MM.1S (cell line): Measurements from ENCODE around the gene USP25.

Experiments
- DNase-seq: peaks from one replicate; pipeline ENCODE4 v3.0.0-alpha.2; 2015
- H2AFZ ChIP-seq: fragments of 300-600 bp; sonication (generic); 2 replicates; pipeline ENCODE4 v1.6.0; 2016; ENCODE audit warnings: antibody characterized with exemption, low read length
- H3F3A ChIP-seq: fragments of 300-600 bp; sonication (generic); 2 replicates; pipeline ENCODE4 v1.6.1; 2016; ENCODE audit warnings: mild to moderate bottlenecking, antibody characterized with exemption, low read length, moderate library complexity, mixed read lengths; ENCODE audit not compliant: insufficient read depth
- H3K27ac ChIP-seq: fragments of 300-600 bp; sonication (generic); 2 replicates; pipeline ENCODE4 v1.5.1; 2016; ENCODE audit warnings: mild to moderate bottlenecking, low read length
- H3K27me3 ChIP-seq: fragments of 300-600 bp; sonication (generic); replicated peaks from 2 replicates; pipeline ENCODE4 v1.6.0; 2016; ENCODE audit warnings: low read length; ENCODE audit not compliant: insufficient read depth
- H3K36me3 ChIP-seq: fragments of 300-600 bp; sonication (generic); replicated peaks from 2 replicates; pipeline ENCODE4 v1.6.1; 2016; ENCODE audit warnings: mild to moderate bottlenecking, low read length, mixed read lengths; ENCODE audit not compliant: insufficient read depth
- H3K4me1 ChIP-seq: fragments of 300-600 bp; sonication (generic); 2 replicates; pipeline ENCODE4 v1.6.1; 2016; ENCODE audit warnings: low read length, mixed read lengths
- H3K4me2 ChIP-seq: fragments of 300-600 bp; sonication (generic); 2 replicates; pipeline ENCODE4 v1.6.0; 2016; ENCODE audit warnings: low read depth, low read length
- H3K4me3 ChIP-seq: fragments of 300-600 bp; sonication (generic); 2 replicates; pipeline ENCODE4 v1.5.1; 2016; ENCODE audit warnings: low read length, mixed read lengths
- H3K79me2 ChIP-seq: fragments of 300-600 bp; sonication (generic); 2 replicates; pipeline ENCODE4 v1.6.1; 2016; ENCODE audit warnings: mixed run types, low read length, mixed read lengths
- H3K9ac ChIP-seq: fragments of 300-600 bp; sonication (generic); 2 replicates; pipeline ENCODE4 v1.6.1; 2016; ENCODE audit warnings: low read length, mixed read lengths
- H3K9me2 ChIP-seq: fragments of 300-600 bp; sonication (generic); replicated peaks from 2 replicates; pipeline ENCODE4 v1.6.1; 2016; ENCODE audit warnings: mild to moderate bottlenecking, low read length, mixed read lengths; ENCODE audit not compliant: insufficient read depth
- H3K9me3 ChIP-seq: fragments of 300-600 bp; sonication (generic); replicated peaks from 2 replicates; pipeline ENCODE4 v1.6.1; 2016; ENCODE audit warnings: mild to moderate bottlenecking, low read length, mixed read lengths; ENCODE audit not compliant: insufficient read depth
- H4K20me1 ChIP-seq: fragments of 300-600 bp; sonication (generic); 2 replicates; pipeline ENCODE4 v1.6.1; 2016; ENCODE audit warnings: mild to moderate bottlenecking, low read length, moderate library complexity, mixed read lengths; ENCODE audit not compliant: insufficient read depth
- CTCF ChIP-seq: fragments of 300-600 bp; sonication (generic); IDR thresholded peaks from 2 replicates; pipeline ENCODE4 v1.5.1; 2016; ENCODE audit warnings: antibody characterized with exemption, low read length, mixed read lengths
- EZH2 ChIP-seq: fragments of 300-600 bp; sonication (generic); optimal IDR thresholded peaks from 2 replicates; pipeline ENCODE3; 2017; ENCODE audit warnings: low read depth, mild to moderate bottlenecking, antibody characterized with exemption, low read length, mixed read lengths
- EZH2phosphoT487 ChIP-seq: fragments of 300-600 bp; sonication (generic); IDR thresholded peaks from 2 replicates; pipeline ENCODE4 v1.6.1; 2018; ENCODE audit warnings: antibody characterized with exemption, low read length

The USP25 gene

GRCh38 chr21:15929536-15929935 is 199.8 kb downstream of the USP25 start:
- H3K9me2 ChIP-seq = no peaks in the 10 kb centered on the region
- H3K27ac ChIP-seq = no peak overlapping the region
- no peaks in the 10 kb centered on the region for H3K79me2 ChIP-seq
- no peaks in the 10 kb centered on the region for H3K9me3 ChIP-seq
- no peaks in the 10 kb centered on the region for H3K4me1 ChIP-seq
- no peak overlapping the region for H2AFZ ChIP-seq
- H3K4me3 ChIP-seq = no peak overlapping the region
- no peaks in the 10 kb centered on the region for H3F3A ChIP-seq
- no peaks in the 10 kb centered on the region for H3K27me3 ChIP-seq
- H3K9ac ChIP-seq = no peak overlapping the region
- H3K4me2 ChIP-seq = no peak overlapping the region
- H3K36me3 ChIP-seq = no peaks in the 10 kb centered on the region
- DNase-seq = no peak
- TF ChIP-seq CTCF = no peak
- no peak for TF ChIP-seq EZH2
- no peak for TF ChIP-seq EZH2phosphoT487
- H4K20me1 ChIP-seq = no peaks in the 10 kb centered on the region
